ENCODE data around the gene AMBRA1.

Gene AMBRA1

GRCh38 chr11:46597155-46597554, 3.3 kb upstream of the AMBRA1 start:
- TF ChIP-seq OSR1 (CRISPR knock-in tag; IDR thresholded peaks at IDR 0.05): no peak
- no peak for TF ChIP-seq CSDC2 (CRISPR knock-in tag; IDR thresholded peaks at IDR 0.05)
- TF ChIP-seq ZNF565 (CRISPR knock-in tag; conservative IDR thresholded peaks at IDR 0.05; ENCODE audit: low read depth): no peak
- no peak for TF ChIP-seq ZNF8 (CRISPR knock-in tag; IDR thresholded peaks at IDR 0.05)
- TF ChIP-seq RARB (CRISPR knock-in tag; IDR thresholded peaks at IDR 0.05): no peak
- no peak for TF ChIP-seq BACH2 (CRISPR knock-in tag; IDR thresholded peaks at IDR 0.05; ENCODE audit: borderline replicate concordance)
- no peak for TF ChIP-seq ZC3H10 (CRISPR knock-in tag; IDR thresholded peaks at IDR 0.05)
- no peak for TF ChIP-seq ISL1 (CRISPR knock-in tag; IDR thresholded peaks at IDR 0.05)
- no peak for TF ChIP-seq ARNTL (CRISPR knock-in tag; IDR thresholded peaks at IDR 0.05; ENCODE audit: borderline replicate concordance, low read depth)
- no peak for TF ChIP-seq TOX (CRISPR knock-in tag; IDR thresholded peaks at IDR 0.05; ENCODE audit: borderline replicate concordance)
- no peak for TF ChIP-seq TSHZ2 (CRISPR knock-in tag; IDR thresholded peaks at IDR 0.05)
- TF ChIP-seq ESRRG (CRISPR knock-in tag; IDR thresholded peaks at IDR 0.05): no peak
- no peak for ATAC-seq

GRCh38 chr11:46594785-46595184, 962 bp upstream of the AMBRA1 start:
- TF ChIP-seq GLIS3 (CRISPR knock-in tag; IDR thresholded peaks at IDR 0.05) (no peak), ARNTL (CRISPR knock-in tag; IDR thresholded peaks at IDR 0.05; ENCODE audit: borderline replicate concordance, low read depth) (no peak), PATZ1 (CRISPR knock-in tag; IDR thresholded peaks at IDR 0.05; ENCODE audit: borderline replicate concordance) (no peak), ZFP30 (CRISPR knock-in tag; IDR thresholded peaks at IDR 0.05) (no peak)
- no peak for ATAC-seq

- ATAC-seq: no peak
- TF ChIP-seq ZNF8 (CRISPR knock-in tag; IDR thresholded peaks at IDR 0.05) (no peak), TSHZ2 (CRISPR knock-in tag; IDR thresholded peaks at IDR 0.05) (no peak), GLIS3 (CRISPR knock-in tag; IDR thresholded peaks at IDR 0.05) (no peak)
These were observed 514 bp upstream of the AMBRA1 start for GRCh38 chr11:46594374-46594700.

GRCh38 chr11:46590740-46591605, 2.9 kb downstream of the AMBRA1 start:
- TF ChIP-seq ZNF70 (CRISPR knock-in tag; IDR thresholded peaks at IDR 0.05) (no peak), OSR1 (CRISPR knock-in tag; IDR thresholded peaks at IDR 0.05) (no peak), ISL1 (CRISPR knock-in tag; IDR thresholded peaks at IDR 0.05) (0 out of 2 replicates have a peak, but pooled peaks have one; percentile 24), ZFP3 (CRISPR knock-in tag; IDR thresholded peaks at IDR 0.05) (no peak), TSHZ2 (CRISPR knock-in tag; IDR thresholded peaks at IDR 0.05) (no peak), PATZ1 (CRISPR knock-in tag; IDR thresholded peaks at IDR 0.05; ENCODE audit: borderline replicate concordance) (no peak), ZFP30 (CRISPR knock-in tag; IDR thresholded peaks at IDR 0.05) (no peak), TCF4 (CRISPR knock-in tag; IDR thresholded peaks at IDR 0.05; ENCODE audit: borderline replicate concordance) (no peak)
- ATAC-seq: no peak

Data from SK-N-SH treated with all-trans-retinoic acid at 6 μM for 48 hours (cell line).